GM23248 (cell line): ENCODE data around the gene MME.

Source experiments
- EZH2 ChIP-seq: fragments of 200-600 bp; sonication (generic); IDR thresholded peaks from 2 replicates; pipeline ENCODE4 v1.6.1; 2018; ENCODE audit warnings: antibody characterized with exemption, mild to moderate bottlenecking; ENCODE audit not compliant: insufficient read depth, poor library complexity, severe bottlenecking
- EZH2phosphoT487 ChIP-seq: fragments of 200-600 bp; sonication (generic); IDR thresholded peaks from 2 replicates; pipeline ENCODE4 v1.6.1; 2018; ENCODE audit warnings: antibody characterized with exemption, moderate library complexity, mild to moderate bottlenecking, low read depth; ENCODE audit not compliant: insufficient read depth

DNA sequence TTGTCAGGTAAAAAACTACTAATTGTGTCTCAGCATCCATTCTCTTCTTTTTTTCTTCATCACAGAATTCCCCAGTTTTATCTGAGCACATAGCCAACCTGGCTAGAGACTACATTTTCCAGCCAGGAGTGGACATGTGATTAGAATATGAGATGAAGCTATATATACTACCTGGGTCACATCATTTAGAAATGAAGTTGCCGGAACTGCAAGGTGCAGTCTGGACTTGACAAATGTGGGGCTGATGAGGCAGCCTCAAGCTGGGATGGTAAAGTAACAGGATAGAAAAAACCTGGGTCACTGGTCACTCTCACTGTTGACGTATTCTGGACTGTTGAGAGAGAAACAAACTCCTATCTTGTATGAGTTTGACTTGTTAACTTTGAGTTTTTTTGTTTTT, 113.7 kb downstream of the MME start:
- TF ChIP-seq EZH2 (no peak), EZH2phosphoT487 (no peak)
